GM11168 (cell line): ENCODE measurements around the gene SIGLEC9.
"Not testable (repeated sequence)": the region's sequence is repeated elsewhere in the genome, so short reads cannot be mapped to it uniquely, and the experiment has no call there.

ENCODE experiments used
- in situ Hi-C: fragments of 300-500 bp; cut with MboI; formaldehyde crosslinking; loops from one replicate; pipeline ENCODE4 v1.12.0; 2022; ENCODE audit warnings: low sequenced_read_pairs; ENCODE audit not compliant: unreplicated experiment

Gene SIGLEC9

DNA sequence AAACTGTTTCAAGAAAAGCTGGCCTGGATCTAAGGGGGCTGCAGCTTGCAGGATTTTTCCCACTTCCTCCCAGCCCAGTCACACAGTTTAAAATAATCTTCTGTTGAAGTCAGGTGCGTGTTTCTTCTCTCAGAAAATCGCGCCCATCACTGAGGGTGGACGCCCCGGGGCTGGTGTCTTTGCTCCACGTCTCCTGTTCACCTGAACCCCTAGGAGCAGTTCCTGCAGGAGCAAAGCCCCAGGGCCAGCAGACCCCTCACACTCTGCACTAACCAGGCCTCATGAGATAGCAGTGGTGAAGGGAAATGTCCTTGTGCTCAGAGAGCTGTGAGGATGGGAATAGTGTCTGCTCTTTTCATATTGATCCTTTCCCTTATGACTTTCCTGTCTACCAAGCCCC lies 16.5 kb downstream of the SIGLEC9 start:
- in situ Hi-C loops: no loop called here

DNA sequence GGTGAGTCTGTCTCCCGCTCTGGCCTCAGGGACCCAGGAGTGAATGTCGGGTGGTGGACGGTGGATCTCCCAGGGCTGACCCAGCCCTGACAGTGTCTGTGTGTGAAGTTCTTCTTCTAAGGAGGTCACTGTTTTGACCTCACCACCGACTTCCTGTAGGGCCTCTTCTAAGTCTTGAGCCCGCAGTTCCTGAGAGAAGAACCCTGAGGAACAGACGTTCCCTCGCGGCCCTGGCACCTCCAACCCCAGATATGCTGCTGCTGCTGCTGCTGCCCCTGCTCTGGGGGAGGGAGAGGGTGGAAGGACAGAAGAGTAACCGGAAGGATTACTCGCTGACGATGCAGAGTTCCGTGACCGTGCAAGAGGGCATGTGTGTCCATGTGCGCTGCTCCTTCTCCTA lies 17.4 kb downstream of the SIGLEC9 start, which contains the start of gene SIGLEC7:
SIGLEC7 (plus strand) TSS at position 183 of the 400 bp plus-strand sequence; CDS start at position 252, 69 bp downstream.
- in situ Hi-C loops: no loop called here

DNA sequence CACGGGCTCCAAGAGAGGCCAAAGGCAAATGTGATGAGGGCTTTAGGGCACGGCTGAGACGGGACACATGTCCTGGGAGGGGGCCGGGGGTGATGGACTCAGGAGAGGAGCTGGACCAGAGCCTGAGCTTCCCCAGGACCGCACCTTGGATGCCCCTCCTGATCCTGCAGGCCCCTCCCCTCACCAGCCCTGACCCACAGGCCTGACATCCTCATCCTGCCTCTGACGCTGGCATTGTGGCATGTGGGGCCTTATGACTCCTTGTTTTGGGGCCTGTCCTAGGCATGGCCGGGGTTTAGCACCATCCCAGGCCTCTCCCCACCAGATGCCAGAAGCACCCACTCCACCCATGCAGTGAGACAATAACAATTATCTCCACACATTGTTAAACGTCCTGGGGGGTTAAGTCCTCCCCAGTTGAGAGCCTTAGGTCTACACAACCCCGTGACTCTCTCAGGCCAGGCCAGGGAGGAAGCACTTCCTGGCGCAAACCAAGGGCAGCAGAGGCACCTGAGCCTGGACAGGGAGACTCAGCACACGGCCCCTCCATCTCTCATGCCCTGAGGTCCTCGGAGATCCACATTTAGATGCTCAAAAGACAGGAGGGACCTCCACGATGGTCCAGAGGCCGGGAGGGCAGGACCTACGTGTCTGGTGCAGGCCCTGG lies 18.2 kb downstream of the SIGLEC9 start:
- in situ Hi-C loops: not testable (repeated sequence)

DNA sequence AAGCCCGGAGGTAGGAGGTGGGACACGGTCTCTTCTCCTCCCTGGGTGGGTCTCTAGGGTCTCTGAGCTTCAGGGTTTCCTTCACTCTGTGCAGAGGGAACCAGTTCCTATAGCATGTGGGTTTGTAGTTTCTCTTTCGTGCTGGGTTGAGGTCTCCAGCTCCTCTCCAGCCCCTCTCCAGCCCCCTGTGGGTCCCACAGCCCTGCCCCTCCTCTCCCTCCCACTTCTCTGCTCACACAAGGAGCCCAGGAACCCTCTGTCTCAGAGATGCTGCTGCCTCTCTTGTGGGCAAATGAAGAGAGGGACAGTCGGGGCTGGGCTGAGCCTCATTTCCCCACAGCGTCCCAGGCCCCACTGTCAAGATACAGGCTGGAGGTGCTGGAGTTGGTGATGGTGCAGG lies 18.8 kb downstream of the SIGLEC9 start:
- in situ Hi-C loops: no loop called here

DNA sequence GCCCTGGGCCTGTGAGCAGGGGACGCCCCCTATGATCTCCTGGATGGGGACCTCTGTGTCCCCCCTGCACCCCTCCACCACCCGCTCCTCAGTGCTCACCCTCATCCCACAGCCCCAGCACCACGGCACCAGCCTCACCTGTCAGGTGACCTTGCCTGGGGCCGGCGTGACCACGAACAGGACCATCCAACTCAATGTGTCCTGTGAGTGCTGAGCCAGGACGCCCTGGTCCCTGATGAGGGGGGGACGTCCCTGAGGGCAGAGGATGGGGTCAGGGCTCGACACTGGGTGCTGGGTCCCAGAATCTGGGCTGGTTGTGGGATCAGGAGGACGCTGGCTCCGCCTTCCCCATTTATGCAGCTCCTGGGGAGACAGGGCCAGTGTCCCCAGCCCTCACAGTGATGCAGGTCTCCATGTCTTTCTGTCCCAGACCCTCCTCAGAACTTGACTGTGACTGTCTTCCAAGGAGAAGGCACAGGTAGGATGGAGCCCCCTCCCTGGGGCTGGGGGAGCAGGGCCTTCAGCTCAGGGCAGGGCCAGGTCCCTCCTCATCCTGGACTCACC lies 19.9 kb downstream of the SIGLEC9 start:
- in situ Hi-C loops: no loop called here

DNA sequence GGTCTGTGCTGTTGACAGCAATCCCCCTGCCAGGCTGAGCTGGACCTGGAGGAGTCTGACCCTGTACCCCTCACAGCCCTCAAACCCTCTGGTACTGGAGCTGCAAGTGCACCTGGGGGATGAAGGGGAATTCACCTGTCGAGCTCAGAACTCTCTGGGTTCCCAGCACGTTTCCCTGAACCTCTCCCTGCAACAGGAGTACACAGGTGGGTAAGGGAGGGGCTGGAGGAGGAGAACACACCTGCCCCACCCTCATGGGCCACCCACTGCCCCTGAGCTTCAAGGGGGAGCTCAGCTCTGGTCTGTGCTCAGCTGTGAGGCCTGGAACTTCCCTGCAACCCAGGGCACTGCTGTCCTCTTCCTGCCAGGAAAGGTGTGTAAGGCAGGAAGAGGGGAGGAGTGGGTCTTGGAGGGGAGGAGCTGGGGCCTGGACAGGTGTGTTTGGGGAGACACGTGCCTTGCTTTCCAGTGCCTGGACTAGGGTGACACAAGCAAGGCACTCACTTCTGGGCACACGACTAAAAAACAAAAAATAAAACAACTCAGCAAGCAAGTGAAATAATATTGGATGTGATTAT lies 21.3 kb downstream of the SIGLEC9 start:
- in situ Hi-C loops: no loop called here

DNA sequence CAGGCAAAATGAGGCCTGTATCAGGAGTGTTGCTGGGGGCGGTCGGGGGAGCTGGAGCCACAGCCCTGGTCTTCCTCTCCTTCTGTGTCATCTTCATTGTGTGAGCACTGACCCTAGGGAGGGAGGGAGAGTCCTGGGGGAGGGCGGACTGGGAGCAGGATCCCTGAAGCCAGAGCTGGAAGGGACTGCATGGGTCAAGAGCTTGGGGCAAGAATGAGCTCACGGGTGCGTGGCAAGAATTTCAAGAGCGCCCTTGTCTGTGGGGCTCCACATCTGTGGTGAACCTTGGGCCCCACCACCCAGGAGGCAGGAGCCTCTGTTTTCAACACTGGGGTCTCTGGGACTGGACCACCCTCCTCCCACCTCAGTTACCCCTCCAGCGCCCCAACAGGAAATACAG lies 22.0 kb downstream of the SIGLEC9 start:
- in situ Hi-C loops: no loop called here

DNA sequence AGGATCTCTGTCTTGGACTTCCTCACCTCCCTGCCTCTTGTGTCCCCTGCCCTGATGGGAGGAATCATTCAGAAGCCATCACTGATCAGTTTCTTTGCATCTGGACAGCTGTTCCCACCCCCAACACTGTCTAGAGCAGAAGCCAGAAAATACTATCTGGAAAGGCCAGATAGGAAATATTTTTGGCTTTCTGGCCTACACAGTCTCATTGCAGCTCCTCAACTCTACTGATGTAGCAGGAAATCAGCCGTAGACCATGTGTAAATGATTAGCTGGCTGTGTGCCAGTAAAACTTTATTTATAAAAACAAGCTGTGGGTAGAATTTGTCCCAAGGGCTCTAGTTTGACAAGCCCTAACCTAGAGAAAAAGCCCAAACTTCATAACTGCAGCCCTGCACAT lies 23.0 kb downstream of the SIGLEC9 start:
- in situ Hi-C loops: no loop called here

DNA sequence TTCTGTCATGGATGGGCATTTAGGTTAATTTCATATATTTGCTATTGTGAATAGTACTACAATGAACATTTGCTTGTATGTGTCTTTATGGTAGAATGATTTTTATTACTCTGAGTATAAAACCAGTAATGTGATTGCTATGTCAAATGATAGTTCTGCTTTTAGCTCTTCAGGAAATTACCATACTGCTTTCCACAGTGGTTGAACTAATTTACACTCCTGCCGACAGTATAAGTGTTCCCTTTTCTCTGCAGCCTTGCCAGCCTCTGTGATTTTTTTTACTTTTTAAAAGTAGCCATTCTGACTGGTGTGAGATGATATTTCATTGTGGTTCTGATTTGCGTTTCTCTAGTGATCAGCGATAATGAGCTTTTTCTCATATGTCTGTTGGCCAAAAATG lies 23.9 kb downstream of the SIGLEC9 start:
- in situ Hi-C loops: no loop called here

DNA sequence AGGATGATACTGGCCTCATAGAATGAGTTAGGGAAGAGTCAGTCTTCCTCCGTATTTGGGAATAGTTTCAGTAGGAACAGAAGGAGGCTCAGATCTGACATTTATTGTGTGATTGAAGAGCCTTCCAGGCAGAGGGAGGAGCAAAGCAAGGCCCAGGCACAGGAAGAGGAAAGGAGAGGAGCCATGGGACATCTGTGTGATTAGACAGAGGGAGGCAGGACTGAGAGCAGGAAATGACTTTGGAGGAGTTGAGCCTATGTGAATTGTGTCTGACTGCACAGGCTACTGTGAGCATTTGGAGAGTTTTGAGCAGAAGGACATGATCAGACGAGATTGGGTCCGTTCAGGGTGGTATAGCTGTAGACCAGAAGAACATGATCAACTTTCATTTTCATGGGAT lies 25.9 kb downstream of the SIGLEC9 start:
- in situ Hi-C loops: no loop called here

DNA sequence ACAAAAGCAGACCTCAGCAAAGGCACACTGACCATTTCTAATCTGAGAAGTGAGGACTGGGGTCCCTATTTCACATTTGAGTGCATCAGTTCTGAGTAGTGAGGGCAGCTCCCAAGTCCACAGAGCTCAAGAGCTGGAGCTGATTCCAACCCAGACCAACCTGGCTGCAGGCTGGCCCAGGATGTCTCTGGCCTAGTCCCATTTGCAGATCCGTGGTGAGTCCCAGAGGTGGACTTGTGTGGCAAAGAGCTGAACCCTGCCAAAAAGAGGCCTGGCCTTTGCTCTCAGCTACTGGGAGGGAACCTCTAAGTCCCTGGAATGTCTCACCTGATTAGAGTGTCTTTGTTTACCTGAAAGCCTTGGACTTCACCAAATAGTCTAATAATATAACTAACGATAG lies 32.0 kb downstream of the SIGLEC9 start:
- in situ Hi-C loops: no loop called here

DNA sequence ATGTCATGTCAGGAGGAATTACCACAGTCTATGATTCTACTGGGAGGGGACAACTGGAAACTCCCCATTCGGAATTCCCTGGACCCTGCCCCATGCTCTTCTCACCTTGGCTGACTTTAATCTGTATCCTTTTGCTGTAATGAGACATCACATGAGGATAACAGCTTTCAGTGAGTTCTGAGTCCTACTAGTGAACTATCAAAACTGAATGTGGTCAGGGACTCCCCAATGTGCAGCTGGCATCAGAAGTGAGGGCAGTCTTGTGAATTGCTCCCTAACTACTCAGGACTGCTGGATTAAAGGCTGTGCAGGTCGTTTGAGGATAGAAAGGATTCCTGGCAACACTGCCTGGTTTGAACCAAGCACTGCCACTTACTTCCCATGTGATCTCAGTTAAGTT lies 32.6 kb downstream of the SIGLEC9 start:
- in situ Hi-C loops: no loop called here

DNA sequence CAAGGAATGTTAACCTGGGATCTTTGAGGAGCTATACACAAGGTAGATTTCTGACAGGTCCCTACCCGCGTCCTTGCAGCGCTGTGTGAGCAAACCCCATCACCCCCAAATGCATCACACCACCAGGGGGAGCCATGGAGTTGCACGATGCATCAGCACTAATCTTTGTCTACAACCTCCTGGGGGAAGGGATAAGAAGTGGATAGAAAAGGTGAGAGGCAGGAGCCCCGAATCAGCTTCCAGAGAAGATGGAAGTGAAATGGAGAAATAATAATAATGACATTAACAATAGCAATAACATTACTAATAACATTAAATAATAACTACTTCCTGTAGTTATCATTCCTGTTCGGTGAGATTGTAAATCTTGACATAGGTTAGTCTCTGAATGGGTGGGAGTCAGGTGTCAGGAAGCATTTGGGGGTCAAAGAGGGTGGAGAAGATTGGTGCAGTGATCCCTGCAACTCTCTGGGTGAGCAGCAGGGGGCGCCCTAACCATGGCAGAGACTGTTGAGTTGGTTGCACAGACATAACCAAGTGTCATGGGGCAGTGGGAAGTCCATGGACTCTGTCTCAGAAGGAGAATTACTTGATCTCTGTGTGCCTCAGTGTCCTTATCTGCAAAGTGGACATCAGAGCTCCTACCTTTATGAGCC lies 33.9 kb downstream of the SIGLEC9 start:
- in situ Hi-C loops: no loop called here

DNA sequence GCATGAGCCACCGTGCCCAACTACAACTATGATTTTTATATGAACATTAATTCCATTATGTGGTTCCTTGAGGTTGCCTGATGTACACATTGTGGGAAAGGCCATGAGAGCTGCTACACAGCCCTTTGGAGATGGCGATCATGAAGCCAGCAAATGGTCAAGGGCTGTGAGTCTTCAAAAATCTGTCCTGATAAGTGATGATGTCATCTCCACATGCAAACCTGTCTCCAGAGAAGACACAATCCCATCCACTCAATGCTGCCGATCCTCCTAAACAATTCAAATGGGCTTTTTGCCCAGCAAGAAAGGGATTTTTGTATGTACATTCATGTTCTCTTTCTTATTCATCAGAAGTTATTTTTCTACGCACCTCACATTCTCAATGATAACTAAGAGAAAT lies 35.0 kb downstream of the SIGLEC9 start:
- in situ Hi-C loops: no loop called here

DNA sequence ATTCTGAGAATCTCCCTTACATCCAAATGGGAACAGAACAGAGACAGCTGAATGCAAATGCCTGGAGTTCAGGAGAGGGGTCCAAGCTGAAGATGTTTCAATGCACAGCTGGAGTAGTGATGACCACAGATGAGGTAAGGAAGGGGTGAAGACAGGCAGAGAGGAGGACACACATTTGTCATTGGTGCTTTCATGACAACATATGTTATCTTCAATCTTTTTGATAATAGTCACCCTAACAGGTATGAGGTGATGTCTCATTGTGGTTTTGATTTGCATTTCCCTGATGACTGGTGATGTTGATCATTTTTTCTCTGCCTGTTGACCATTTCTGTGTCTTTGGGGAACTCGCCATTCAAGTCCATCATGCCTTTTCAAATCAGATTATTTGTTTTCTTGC lies 36.6 kb downstream of the SIGLEC9 start:
- in situ Hi-C loops: no loop called here

DNA sequence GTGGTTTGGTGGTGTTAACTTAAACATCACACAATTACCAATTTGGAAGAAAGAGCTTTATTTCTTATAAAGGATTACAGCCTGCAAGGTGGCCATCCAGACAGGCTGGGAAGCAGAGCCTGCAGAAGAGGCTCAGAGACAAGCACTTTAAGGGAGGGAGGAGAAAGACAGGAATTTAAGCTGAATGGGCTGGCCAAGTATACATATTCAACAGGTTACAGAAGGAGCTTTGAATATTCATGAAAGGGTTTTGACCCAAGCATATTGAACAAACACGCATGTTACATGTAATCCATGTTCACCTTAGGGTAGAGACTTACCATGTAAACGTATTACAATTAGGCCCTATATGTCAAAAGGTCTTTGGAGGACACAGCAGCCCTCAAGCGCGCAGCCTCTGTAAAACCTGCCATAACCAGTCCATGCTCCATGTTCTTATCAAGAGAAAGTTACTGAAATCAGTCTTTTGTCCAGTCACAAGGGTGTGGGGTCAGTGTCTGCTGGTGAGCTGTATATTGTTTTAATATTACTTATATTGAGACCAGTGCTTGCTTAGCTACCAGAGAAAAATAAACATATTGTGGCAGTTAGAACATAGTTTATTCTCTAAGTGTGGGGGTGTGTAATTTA lies 37.3 kb downstream of the SIGLEC9 start:
- in situ Hi-C loops: no loop called here

DNA sequence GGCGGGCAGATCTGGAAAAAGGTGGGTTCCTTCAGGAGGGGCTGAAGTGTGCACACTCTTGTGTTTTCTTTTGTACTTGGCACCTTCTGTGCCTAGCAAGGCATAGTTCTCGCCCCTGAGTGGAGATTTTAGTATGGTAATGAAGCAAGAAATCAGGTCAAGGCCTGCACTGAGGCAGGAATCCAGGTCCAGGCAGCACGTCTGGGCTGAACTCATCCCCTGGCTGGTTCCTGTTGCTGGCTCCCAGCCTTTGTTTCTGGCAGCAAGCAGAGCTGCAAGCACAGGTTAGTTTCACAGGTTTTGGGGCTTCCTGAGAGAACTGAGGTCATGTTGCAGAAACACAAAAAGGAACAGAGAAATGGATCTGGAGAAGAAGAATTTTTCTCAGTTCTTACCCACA lies 38.6 kb downstream of the SIGLEC9 start:
- in situ Hi-C loops: no loop called here

DNA sequence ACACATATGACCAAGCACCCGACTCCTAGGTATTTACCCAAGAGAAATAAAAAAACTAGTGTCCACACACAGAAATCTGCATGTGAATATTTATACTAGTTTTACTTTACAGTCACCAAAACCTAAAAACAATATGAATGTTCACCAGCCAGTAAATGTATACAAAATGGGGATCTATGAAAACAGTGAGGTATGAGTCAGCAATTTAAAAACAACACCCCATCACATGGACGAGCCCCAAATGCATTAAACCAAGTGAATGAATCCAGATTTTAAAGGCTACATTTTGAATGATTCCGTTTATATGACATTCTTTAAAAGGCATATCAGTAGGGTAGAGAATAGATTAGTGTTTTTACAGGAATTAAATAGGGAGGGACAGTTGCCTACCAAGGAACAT lies 39.5 kb downstream of the SIGLEC9 start:
- in situ Hi-C loops: no loop called here

DNA sequence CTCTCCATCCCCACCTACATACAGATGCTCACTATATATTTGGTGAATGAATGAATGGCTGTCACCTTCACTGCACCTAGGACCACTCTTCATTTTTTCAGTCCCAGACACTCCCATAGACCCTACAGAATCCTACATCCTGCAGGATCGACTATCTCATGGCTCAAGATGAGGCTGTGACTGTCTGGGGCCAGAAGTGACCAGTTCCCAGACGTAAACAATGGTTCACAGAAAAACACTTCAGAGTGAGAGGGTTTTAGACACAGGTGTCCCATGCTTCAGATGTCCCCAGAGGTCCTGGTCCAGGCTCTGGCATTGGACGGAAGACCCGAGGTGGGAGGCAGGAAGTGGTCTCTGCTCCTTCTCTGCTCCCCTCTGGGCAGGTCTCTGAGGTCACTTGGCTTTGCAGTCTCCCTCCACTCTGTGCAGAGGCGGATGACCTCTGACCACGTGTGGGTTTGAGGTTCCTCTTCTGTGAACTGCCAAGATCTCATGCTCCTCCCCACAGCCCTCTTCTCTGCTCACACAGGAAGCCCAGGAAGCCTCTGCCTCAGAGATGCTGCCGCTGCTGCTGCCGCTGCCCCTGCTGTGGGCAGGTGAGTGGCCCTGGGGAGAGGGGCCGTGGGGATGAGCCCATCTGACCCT lies 42.3 kb downstream of the SIGLEC9 start:
- in situ Hi-C loops: no loop called here

DNA sequence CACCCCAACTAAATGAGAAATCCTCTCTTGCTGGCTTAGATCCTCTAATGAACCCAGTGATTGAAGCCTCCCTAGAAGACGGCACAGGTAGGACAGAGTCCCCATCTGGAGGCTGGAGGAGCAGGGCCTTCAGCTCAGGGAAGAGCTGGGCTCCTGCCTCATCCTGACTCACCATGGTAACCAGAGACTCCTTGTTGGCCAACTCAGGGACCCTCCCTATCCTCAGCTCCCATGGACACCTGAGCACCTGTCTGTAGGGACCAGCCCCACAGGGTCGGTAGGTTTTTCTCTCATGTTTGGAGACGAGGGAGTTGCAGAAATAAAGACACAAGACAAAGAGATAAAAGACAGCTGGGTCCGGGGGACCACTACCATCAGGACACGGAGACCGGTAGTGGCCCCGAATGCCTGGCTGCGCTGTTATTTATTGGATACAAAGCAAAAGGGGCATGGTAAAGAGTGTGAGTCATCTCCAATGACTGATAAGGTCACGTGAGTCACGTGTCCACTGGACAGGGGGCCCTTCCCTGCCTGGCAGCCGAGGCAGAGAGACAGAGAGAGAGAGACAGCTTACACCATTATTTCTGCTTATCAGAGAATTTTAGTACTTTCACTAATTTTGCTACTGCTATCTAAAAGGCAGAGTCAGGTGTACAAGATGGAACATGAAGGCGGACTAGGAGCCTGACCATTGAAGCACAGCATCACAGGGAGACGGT lies 44.0 kb downstream of the SIGLEC9 start:
- in situ Hi-C loops: no loop called here
